BE2C (cell line): ENCODE measurements around the gene TNF.

Experiments used
- DNase-seq: peaks from one replicate; pipeline ENCODE4 v3.0.0-alpha.2; 2020
- H3K27me3 ChIP-seq: fragments of 250-450 bp; sonication (Bioruptor Pico); 2 replicates; pipeline ENCODE4 v1.5.1; 2020; ENCODE audit warnings: mild to moderate bottlenecking
- H3K36me3 ChIP-seq: fragments of 250-450 bp; sonication (Bioruptor Pico); 2 replicates; pipeline ENCODE4 v1.5.1; 2020; ENCODE audit warnings: mild to moderate bottlenecking
- H3K4me1 ChIP-seq: fragments of 250-450 bp; sonication (Bioruptor Pico); 2 replicates; pipeline ENCODE4 v1.5.1; 2020
- H3K4me3 ChIP-seq: 2 replicates; pipeline ENCODE4 v1.5.1; 2011; ENCODE audit warnings: low read depth, low read length
- H3K9me3 ChIP-seq: fragments of 250-450 bp; sonication (Bioruptor Pico); 2 replicates; pipeline ENCODE4 v1.5.1; 2020
- CTCF ChIP-seq: IDR thresholded peaks from 2 replicates; pipeline ENCODE4 v1.5.1; 2012; ENCODE audit warnings: mild to moderate bottlenecking, low read depth, low read length

TNF gene

GRCh38 chr6:31573239-31574105, 1.9 kb upstream of the TNF start:
- DNase-seq = no peak
- Histone ChIP-seq H3K9me3 (no peaks in the 10 kb centered on the region), H3K27me3 (no peaks in the 10 kb centered on the region; the same call in 1 of the 2 replicates), H3K4me3 (no peak overlapping the region), H3K4me1 (peaks cover 6% of the 10 kb centered on the region; the same call in 1 of the 2 replicates), H3K36me3 (no peaks in the 10 kb centered on the region)
- TF ChIP-seq CTCF = no peak

- H3K4me3 ChIP-seq = no peak overlapping the region
- no peaks in the 10 kb centered on the region for H3K9me3 ChIP-seq
- no peaks in the 10 kb centered on the region for H3K36me3 ChIP-seq
- no peak for DNase-seq
- peaks cover 6% of the 10 kb centered on the region; the same call in 1 of the 2 replicates for H3K4me1 ChIP-seq
- no peak for TF ChIP-seq CTCF
- no peaks in the 10 kb centered on the region for H3K27me3 ChIP-seq
Observed at GRCh38 chr6:31574106-31575061, 981 bp upstream of the TNF start.

GRCh38 chr6:31575952-31576685, 754 bp downstream of the TNF start:
- H3K4me1 ChIP-seq = peaks cover 6% of the 10 kb centered on the region; the same call in 1 of the 2 replicates
- no peaks in the 10 kb centered on the region for H3K9me3 ChIP-seq
- no peaks in the 10 kb centered on the region for H3K27me3 ChIP-seq
- DNase-seq = no peak
- no peak overlapping the region for H3K4me3 ChIP-seq
- H3K36me3 ChIP-seq = no peaks in the 10 kb centered on the region
- TF ChIP-seq CTCF = no peak

GRCh38 chr6:31576897-31577578, 1.7 kb downstream of the TNF start:
- Histone ChIP-seq H3K4me3 (no peak overlapping the region), H3K9me3 (no peaks in the 10 kb centered on the region), H3K36me3 (no peaks in the 10 kb centered on the region), H3K4me1 (peaks cover 6% of the 10 kb centered on the region; the same call in 1 of the 2 replicates), H3K27me3 (no peaks in the 10 kb centered on the region)
- no peak for DNase-seq
- no peak for TF ChIP-seq CTCF

GRCh38 chr6:31577579-31577966, 2.2 kb downstream of the TNF start:
- no peak for DNase-seq
- Histone ChIP-seq H3K4me1 (peaks cover 6% of the 10 kb centered on the region; the same call in 1 of the 2 replicates), H3K9me3 (no peaks in the 10 kb centered on the region), H3K27me3 (no peaks in the 10 kb centered on the region), H3K36me3 (no peaks in the 10 kb centered on the region), H3K4me3 (no peak overlapping the region)
- no peak for TF ChIP-seq CTCF
